Fibroblast of lung (primary cell): ENCODE measurements around the gene PYGO2. TPM values are rescaled to one million over a fixed set of nuclear protein-coding genes. Genes with fewer than 3 reads are reported as not detected.

Experiments used
- DNase-seq, 2 donors: peaks; one replicate each; pipeline versions ENCODE4 v3.0.0 to v3.0.0-alpha.2; 2010; ENCODE audit warnings: low read depth in 2 of 2
- H2AFZ ChIP-seq: 2 replicates; pipeline ENCODE4 v1.5.1; 2012; ENCODE audit warnings: low read length, control low read depth, inconsistent platforms
- H3K27ac ChIP-seq: 2 replicates; pipeline ENCODE4 v1.5.1; 2011; ENCODE audit warnings: low read length, control low read depth; ENCODE audit not compliant: insufficient read depth
- H3K27me3 ChIP-seq: 2 replicates; pipeline ENCODE4 v1.5.1; 2011; ENCODE audit warnings: mild to moderate bottlenecking, low read length; ENCODE audit not compliant: control insufficient read depth, insufficient read depth
- H3K36me3 ChIP-seq: 2 replicates; pipeline ENCODE4 v1.5.1; 2011; ENCODE audit warnings: low read length; ENCODE audit not compliant: control insufficient read depth, insufficient read depth
- H3K4me1 ChIP-seq: 2 replicates; pipeline ENCODE4 v1.5.1; 2011; ENCODE audit warnings: low read length; ENCODE audit not compliant: control insufficient read depth, insufficient read depth; ENCODE audit errors: extremely low read depth
- H3K4me2 ChIP-seq: 2 replicates; pipeline ENCODE4 v1.5.1; 2011; ENCODE audit warnings: low read length, control low read depth; ENCODE audit not compliant: insufficient read depth; ENCODE audit errors: extremely low read depth
- H3K4me3 ChIP-seq, 4 experiments: fragments of 200-600 bp in 1 of 4; sonication (generic) in 1 of 4; replicated peaks in 1 of 4; 2 replicates each; pipeline ENCODE4 v1.5.1; 2011 to 2016; ENCODE audit warnings: low read length in 4 of 4, low read depth in 3 of 4, mild to moderate bottlenecking in 3 of 4, control low read depth in 2 of 4, inconsistent platforms in 1 of 4, mixed read lengths in 1 of 4; ENCODE audit not compliant: insufficient read depth in 1 of 4; ENCODE audit errors: control extremely low read depth in 1 of 4
- H3K79me2 ChIP-seq: 2 replicates; pipeline ENCODE4 v1.5.1; 2012; ENCODE audit warnings: mild to moderate bottlenecking, low read length, inconsistent platforms; ENCODE audit not compliant: control insufficient read depth, insufficient read depth
- H3K9ac ChIP-seq: 2 replicates; pipeline ENCODE4 v1.5.1; 2011; ENCODE audit warnings: mild to moderate bottlenecking, low read length, control low read depth; ENCODE audit not compliant: insufficient read depth
- H3K9me3 ChIP-seq: 2 replicates; pipeline ENCODE4 v1.5.1; 2012; ENCODE audit warnings: low read depth, low read length; ENCODE audit not compliant: control insufficient read depth, insufficient read depth
- H4K20me1 ChIP-seq: 2 replicates; pipeline ENCODE4 v1.5.1; 2011; ENCODE audit warnings: low read length; ENCODE audit not compliant: control insufficient read depth, insufficient read depth; ENCODE audit errors: extremely low read depth
- EZH2 ChIP-seq: IDR thresholded peaks from 2 replicates; pipeline ENCODE4 v1.5.1; 2012; ENCODE audit warnings: low read length, control low read depth, mild to moderate bottlenecking; ENCODE audit errors: missing control alignments
- polyA plus RNA-seq, 2 donors: library from polyadenylated mRNA; depleted of rRNA in 1 of 2; stranded (reverse) in 1 of 2; unstranded in 1 of 2; fragments of >200 nt; gene quantifications; 2 replicates each; pipeline ENCODE4 v1.2.1, GENCODE V29; 2011 to 2012; ENCODE audit warnings: missing spikeins in 1 of 2
- total RNA-seq: library from RNA; depleted of rRNA; stranded (reverse); fragments of >200 nt; gene quantifications from 2 replicates; pipeline ENCODE4 v1.2.1, GENCODE V29; 2014
- TF ChIP-seq, protein P1 (sequence below), 2 donors: IDR thresholded peaks in 1 of 2; conservative IDR thresholded peaks in 1 of 2; 1 replicate in 1 of 2; 2 replicates in 1 of 2; pipeline ENCODE4 v1.5.1; 2011 to 2012; ENCODE audit warnings: low read length in 2 of 2, control low read depth in 1 of 2, inconsistent platforms in 1 of 2, low read depth in 1 of 2, mild to moderate bottlenecking in 1 of 2

The PYGO2 gene
- total and polyA plus RNA-seq, 2 donors (not counting 1 experiment from before 2014, with no cell fraction given) = 15.3 to 28.1 TPM

DNA sequence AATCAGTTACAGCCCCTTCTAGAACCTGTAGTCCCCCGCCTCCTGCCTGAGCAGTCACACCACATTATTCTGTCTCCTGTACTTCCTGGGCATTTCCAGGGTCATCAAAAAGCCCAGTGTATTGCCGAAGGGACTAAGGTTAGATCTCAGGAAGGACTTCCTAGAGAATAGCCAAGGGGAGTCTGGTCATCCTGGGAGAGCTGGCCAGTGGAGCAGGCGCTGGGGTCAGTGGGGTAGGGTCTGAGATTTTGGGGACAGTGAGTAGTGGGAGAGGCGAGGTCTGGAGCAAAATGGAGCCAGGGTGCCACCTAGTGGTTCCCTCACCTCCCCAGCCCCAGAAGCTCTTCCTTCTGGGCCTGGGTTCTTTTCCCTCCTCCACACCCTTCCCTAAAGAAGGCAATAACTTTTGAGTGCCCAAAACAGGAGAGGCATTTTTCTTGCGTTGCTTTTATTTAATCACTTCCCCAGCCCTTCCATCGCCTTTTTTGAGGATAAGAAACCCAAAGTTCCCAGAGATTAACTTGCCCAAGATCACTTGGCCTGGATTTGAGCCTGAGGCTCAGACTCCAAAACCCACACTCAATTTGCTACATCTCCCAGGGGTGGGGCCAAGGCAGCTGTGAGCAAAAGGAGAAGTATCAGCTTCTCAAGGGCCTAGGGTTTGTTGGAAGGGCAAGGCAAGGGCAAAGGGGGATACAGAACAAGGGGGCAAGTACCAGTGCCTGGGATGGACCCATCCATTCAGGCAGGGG, 17.8 kb downstream of the PYGO2 start:
- Histone ChIP-seq H3K4me3 (no peak overlapping the region), H3K79me2 (no peaks in the 10 kb centered on the region), H3K9ac (peak overlapping the region; percentile 1), H3K4me2 (no peak overlapping the region), H3K27me3 (no peaks in the 10 kb centered on the region), H3K36me3 (no peaks in the 10 kb centered on the region), H2AFZ (no peak overlapping the region), H4K20me1 (no peaks in the 10 kb centered on the region), H3K9me3 (no peaks in the 10 kb centered on the region), H3K27ac (no peak overlapping the region), H3K4me1 (no peaks in the 10 kb centered on the region)
- peak in 1 of 2 donors; percentile 31 for DNase-seq
- TF ChIP-seq, protein P1, sequence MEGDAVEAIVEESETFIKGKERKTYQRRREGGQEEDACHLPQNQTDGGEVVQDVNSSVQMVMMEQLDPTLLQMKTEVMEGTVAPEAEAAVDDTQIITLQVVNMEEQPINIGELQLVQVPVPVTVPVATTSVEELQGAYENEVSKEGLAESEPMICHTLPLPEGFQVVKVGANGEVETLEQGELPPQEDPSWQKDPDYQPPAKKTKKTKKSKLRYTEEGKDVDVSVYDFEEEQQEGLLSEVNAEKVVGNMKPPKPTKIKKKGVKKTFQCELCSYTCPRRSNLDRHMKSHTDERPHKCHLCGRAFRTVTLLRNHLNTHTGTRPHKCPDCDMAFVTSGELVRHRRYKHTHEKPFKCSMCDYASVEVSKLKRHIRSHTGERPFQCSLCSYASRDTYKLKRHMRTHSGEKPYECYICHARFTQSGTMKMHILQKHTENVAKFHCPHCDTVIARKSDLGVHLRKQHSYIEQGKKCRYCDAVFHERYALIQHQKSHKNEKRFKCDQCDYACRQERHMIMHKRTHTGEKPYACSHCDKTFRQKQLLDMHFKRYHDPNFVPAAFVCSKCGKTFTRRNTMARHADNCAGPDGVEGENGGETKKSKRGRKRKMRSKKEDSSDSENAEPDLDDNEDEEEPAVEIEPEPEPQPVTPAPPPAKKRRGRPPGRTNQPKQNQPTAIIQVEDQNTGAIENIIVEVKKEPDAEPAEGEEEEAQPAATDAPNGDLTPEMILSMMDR (conservative IDR thresholded peaks at IDR 0.05 in 1 of 2, IDR thresholded peaks at IDR 0.05 in 1 of 2; ENCODE audit: low read depth in 1 of 2, low read length in 2 of 2) = peak; percentile 69 to 80
- TF ChIP-seq EZH2 = no peak

GRCh38 chr1:154941333-154942013, 20.1 kb downstream of the PYGO2 start:
- Histone ChIP-seq H3K4me3 (no peak overlapping the region), H3K4me1 (peaks cover 2% of the 10 kb centered on the region), H3K27me3 (no peaks in the 10 kb centered on the region), H3K9ac (no peak overlapping the region), H3K4me2 (no peak overlapping the region), H3K9me3 (no peaks in the 10 kb centered on the region), H3K36me3 (no peaks in the 10 kb centered on the region), H3K79me2 (no peaks in the 10 kb centered on the region), H2AFZ (no peak overlapping the region), H4K20me1 (no peaks in the 10 kb centered on the region), H3K27ac (no peak overlapping the region)
- no peak for TF ChIP-seq EZH2
- TF ChIP-seq, protein P1 (conservative IDR thresholded peaks at IDR 0.05 in 1 of 2, IDR thresholded peaks at IDR 0.05 in 1 of 2; ENCODE audit: low read depth in 1 of 2, low read length in 2 of 2) = no peak
- no peak for DNase-seq

GRCh38 chr1:154940651-154941194, 20.9 kb downstream of the PYGO2 start:
- Histone ChIP-seq H3K79me2 (peaks cover 2% of the 10 kb centered on the region), H3K4me2 (no peak overlapping the region), H3K36me3 (no peaks in the 10 kb centered on the region), H4K20me1 (no peaks in the 10 kb centered on the region), H3K27me3 (no peaks in the 10 kb centered on the region), H3K4me3 (no peak overlapping the region), H2AFZ (no peak overlapping the region), H3K9me3 (no peaks in the 10 kb centered on the region), H3K9ac (no peak overlapping the region), H3K4me1 (peaks cover 2% of the 10 kb centered on the region), H3K27ac (no peak overlapping the region)
- no peak for TF ChIP-seq EZH2
- TF ChIP-seq, protein P1 (conservative IDR thresholded peaks at IDR 0.05 in 1 of 2, IDR thresholded peaks at IDR 0.05 in 1 of 2; ENCODE audit: low read depth in 1 of 2, low read length in 2 of 2) = no peak
- DNase-seq = no peak
